Measurements from ENCODE around the gene PROB1. TPM values are rescaled to one million over a fixed set of nuclear protein-coding genes. Genes with fewer than 3 reads are reported as not detected.
"Not testable (repeated sequence)": the region's sequence is repeated elsewhere in the genome, so short reads cannot be mapped to it uniquely, and the experiment has no call there.

PROB1 gene
- total RNA-seq, 1 donor from 2014 or later, result 0.53 TPM

DNA sequence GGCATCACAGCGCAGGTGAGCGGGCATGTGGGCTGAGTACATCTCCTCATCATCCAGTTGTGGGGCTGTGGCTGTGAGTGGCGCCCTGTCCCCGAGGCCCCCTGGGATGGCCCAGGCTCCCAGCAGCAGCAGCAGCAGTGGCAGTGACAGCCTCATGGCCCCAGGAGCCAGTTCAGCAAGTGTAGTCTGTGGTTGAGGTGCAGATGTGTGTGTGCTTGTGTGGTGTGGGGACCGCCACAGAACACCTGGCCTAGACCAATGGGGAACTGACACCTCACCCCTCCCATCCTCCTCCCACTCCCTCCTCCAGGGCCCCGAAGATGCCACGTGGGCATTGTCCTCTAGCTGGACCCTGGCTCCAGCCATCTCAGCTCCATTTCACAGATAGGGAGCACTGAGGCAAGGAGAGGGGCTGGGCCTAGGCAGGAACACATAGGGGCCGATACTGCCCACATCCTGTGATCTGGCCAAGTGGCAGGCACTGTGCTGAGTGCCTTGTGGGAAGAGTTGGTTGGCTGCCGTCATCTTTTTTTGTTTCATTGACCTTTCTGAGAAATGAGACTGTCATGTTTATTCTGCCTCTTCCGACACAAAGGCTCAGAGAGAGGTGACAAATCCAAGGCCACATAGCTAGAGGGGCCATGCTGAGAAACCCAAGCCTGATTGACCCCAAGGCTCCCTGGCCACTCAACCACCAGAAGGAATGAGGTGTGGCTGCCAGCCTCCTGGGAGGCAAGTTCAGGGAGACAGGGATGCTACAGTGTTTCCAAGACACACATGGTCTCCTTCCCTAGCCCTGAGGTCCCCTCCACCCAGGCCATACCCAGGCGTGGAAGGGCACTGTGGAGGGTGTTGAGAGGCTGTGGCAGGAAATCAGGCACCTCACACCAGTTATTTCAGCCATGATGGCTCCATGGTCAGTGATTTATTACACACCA, 4.9 kb downstream of the PROB1 start, which contains the start of gene MZB1:
TSS of gene MZB1 (minus strand) at position 213 of the 938 bp plus-strand sequence. CDS start at position 156, 57 bp downstream.
- H3K36me3 ChIP-seq (ENCODE audit: control insufficient read depth, insufficient read depth, low read length), result no peaks in the 10 kb centered on the region
- DNase-seq (ENCODE audit: low read depth) (no peak), FAIRE-seq (no peak)
- no peaks in the 10 kb centered on the region for H3K27me3 ChIP-seq (ENCODE audit: control insufficient read depth, insufficient read depth, low read length)
- no peak for TF ChIP-seq CTCF (IDR thresholded peaks at IDR 0.05; ENCODE audit: insufficient read depth, low read length, severe bottlenecking)
- H3K4me3 ChIP-seq (ENCODE audit: low read depth, low read length), result no peak within 1 kb of the TSS

- Histone ChIP-seq H3K27me3 (ENCODE audit: control insufficient read depth, insufficient read depth, low read length) (no peaks in the 10 kb centered on the region), H3K4me3 (ENCODE audit: low read depth, low read length) (no peak overlapping the region), H3K36me3 (ENCODE audit: control insufficient read depth, insufficient read depth, low read length) (no peaks in the 10 kb centered on the region)
- no peak for TF ChIP-seq CTCF (IDR thresholded peaks at IDR 0.05; ENCODE audit: insufficient read depth, low read length, severe bottlenecking)
- DNase-seq (ENCODE audit: low read depth), result no peak
- no peak for FAIRE-seq
These were observed 6.6 kb downstream of the PROB1 start for GRCh38 chr5:139388198-139388821.

DNA sequence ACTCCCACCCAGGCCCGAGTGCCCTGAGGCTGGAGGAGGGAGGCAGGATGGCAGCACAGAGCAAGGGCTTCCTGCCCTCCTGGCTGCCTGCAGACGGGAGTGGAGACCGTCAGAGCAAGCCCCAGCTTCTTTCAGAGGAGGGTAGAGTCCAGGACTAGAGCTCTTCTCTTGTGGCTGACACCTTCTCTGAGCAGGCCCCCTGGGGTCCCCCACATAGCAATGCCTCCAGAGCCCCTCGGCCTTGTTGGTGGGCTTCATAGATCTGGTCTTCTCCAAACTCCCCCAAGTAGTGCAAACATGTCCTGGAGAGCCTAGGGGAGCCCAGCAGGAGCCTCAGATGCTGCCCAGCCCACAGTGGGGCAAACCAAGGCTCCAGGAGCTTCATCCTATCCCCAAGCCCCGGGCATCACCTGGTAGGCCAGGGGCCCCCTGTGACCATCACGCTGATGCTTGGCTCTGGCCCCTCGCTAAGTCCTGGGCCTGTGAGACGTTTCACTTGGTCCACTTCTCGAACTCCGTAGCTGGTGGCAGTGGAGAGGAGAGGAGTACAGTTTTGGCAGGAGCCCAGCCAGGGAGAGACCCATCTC, 7.2 kb downstream of the PROB1 start:
- H3K4me3 ChIP-seq (ENCODE audit: low read depth, low read length), result no peak overlapping the region
- no peaks in the 10 kb centered on the region for H3K36me3 ChIP-seq (ENCODE audit: control insufficient read depth, insufficient read depth, low read length)
- DNase-seq (ENCODE audit: low read depth) (no peak), FAIRE-seq (no peak)
- TF ChIP-seq CTCF (IDR thresholded peaks at IDR 0.05; ENCODE audit: insufficient read depth, low read length, severe bottlenecking), result no peak
- H3K27me3 ChIP-seq (ENCODE audit: control insufficient read depth, insufficient read depth, low read length), result no peaks in the 10 kb centered on the region

DNA sequence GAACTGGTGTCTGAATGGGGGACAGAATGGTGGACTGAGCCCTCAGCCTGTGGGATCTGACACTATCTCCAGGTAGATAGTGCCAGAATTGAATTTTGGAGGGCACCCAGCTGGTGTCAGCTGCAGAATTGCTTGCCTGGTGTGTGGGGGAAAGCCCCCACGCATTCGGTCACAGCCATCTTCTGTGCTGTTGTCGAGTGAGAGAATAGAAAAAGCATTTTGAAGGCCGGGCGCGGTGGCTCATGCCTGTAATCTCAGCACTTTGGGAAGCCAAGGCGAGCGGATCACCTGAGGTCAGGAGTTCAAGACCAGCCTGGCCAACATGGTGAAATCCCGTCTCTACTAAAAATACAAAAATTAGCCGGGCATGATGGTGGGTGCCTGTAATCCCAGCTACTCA, 7.9 kb downstream of the PROB1 start:
- H3K4me3 ChIP-seq (ENCODE audit: low read depth, low read length); FAIRE-seq; H3K36me3 ChIP-seq (ENCODE audit: control insufficient read depth, insufficient read depth, low read length); DNase-seq (ENCODE audit: low read depth); H3K27me3 ChIP-seq (ENCODE audit: control insufficient read depth, insufficient read depth, low read length): not testable (repeated sequence)

GRCh38 chr5:139386050-139386438, 8.9 kb downstream of the PROB1 start:
- H3K4me3 ChIP-seq (ENCODE audit: low read depth, low read length), result no peak overlapping the region
- DNase-seq (ENCODE audit: low read depth), result peak; percentile 86
- no peaks in the 10 kb centered on the region for H3K27me3 ChIP-seq (ENCODE audit: control insufficient read depth, insufficient read depth, low read length)
- FAIRE-seq, result no peak
- TF ChIP-seq CTCF (IDR thresholded peaks at IDR 0.05; ENCODE audit: insufficient read depth, low read length, severe bottlenecking), result no peak
- no peaks in the 10 kb centered on the region for H3K36me3 ChIP-seq (ENCODE audit: control insufficient read depth, insufficient read depth, low read length)

Data from bronchial epithelial cell (primary cell).